Peyer's patch (tissue), 4 donors: Measurements from ENCODE around the gene A3GALT2.

Experiments used
- CTCF ChIP-seq, 6 experiments: fragments of 450-650 bp in 4 of 6; fragments of 200-600 bp in 2 of 6; sonication (generic) in 1 of 6; IDR thresholded peaks; one replicate each; pipeline ENCODE4 v1.5.1; 2017 to 2019; ENCODE audit warnings: antibody characterized with exemption in 6 of 6, mild to moderate bottlenecking in 3 of 6, moderate library complexity in 1 of 6
- POLR2A ChIP-seq, 2 donors: fragments of 450-650 bp; IDR thresholded peaks; one replicate each; pipeline ENCODE4 v1.5.1; 2017; ENCODE audit warnings: antibody characterized with exemption in 2 of 2, mild to moderate bottlenecking in 2 of 2, moderate library complexity in 2 of 2

- TF ChIP-seq POLR2A (IDR thresholded peaks at IDR 0.05) (no peak), CTCF (IDR thresholded peaks at IDR 0.05) (no peak)
Measured at GRCh38 chr1:33323663-33324477, 3.0 kb upstream of the A3GALT2 start.
